SK-N-SH treated with all-trans-retinoic acid at 6 μM for 48 hours (cell line): Measurements from ENCODE around the gene CAV2.

ENCODE experiments used
- ATAC-seq: fragments of 200-7000 bp; cut with Tn5 transposase; 3 replicates; pipeline ENCODE4 v1.9.1; 2020; ENCODE audit warnings: mild to moderate bottlenecking, moderate library complexity
- ARNTL ChIP-seq: fragments of 450-650 bp; formaldehyde crosslinking; IDR thresholded peaks from 2 replicates; pipeline ENCODE4 v1.5.0; 2020; ENCODE audit warnings: low read depth, mild to moderate bottlenecking, moderate library complexity, borderline replicate concordance
- BACH2 ChIP-seq: fragments of 250-450 bp; sonication (Bioruptor Pico); IDR thresholded peaks from 2 replicates; pipeline ENCODE4 v1.9.0; 2021; ENCODE audit warnings: mild to moderate bottlenecking, borderline replicate concordance
- CSDC2 ChIP-seq: fragments of 250-450 bp; sonication (Bioruptor Pico); IDR thresholded peaks from 2 replicates; pipeline ENCODE4 v1.5.0; 2020; ENCODE audit warnings: mild to moderate bottlenecking, moderate library complexity
- ESRRG ChIP-seq: fragments of 250-450 bp; sonication (Bioruptor Pico); IDR thresholded peaks from 2 replicates; pipeline ENCODE4 v1.6.1; 2021; ENCODE audit warnings: mild to moderate bottlenecking
- GLIS3 ChIP-seq: fragments of 250-450 bp; sonication (Bioruptor Pico); IDR thresholded peaks from 2 replicates; pipeline ENCODE4 v1.5.0; 2020; ENCODE audit warnings: mild to moderate bottlenecking, moderate library complexity
- ISL1 ChIP-seq: fragments of 250-450 bp; sonication (Bioruptor Pico); IDR thresholded peaks from 2 replicates; pipeline ENCODE4 v2.1.2; 2022; ENCODE audit warnings: mild to moderate bottlenecking, moderate library complexity
- PPARA ChIP-seq: fragments of 250-450 bp; sonication (Bioruptor Pico); IDR thresholded peaks from 2 replicates; pipeline ENCODE4 v1.5.0; 2020; ENCODE audit warnings: mild to moderate bottlenecking, borderline replicate concordance
- RARB ChIP-seq: fragments of 250-450 bp; sonication (Bioruptor Pico); IDR thresholded peaks from 2 replicates; pipeline ENCODE4 v1.8.0; 2021; ENCODE audit warnings: mild to moderate bottlenecking, moderate library complexity
- TCF4 ChIP-seq: fragments of 250-450 bp; sonication (Bioruptor Pico); IDR thresholded peaks from 2 replicates; pipeline ENCODE4 v1.8.0; 2021; ENCODE audit warnings: mild to moderate bottlenecking, moderate library complexity, borderline replicate concordance
- TOX ChIP-seq: fragments of 250-450 bp; sonication (Bioruptor Pico); IDR thresholded peaks from 2 replicates; pipeline ENCODE4 v1.8.0; 2021; ENCODE audit warnings: mild to moderate bottlenecking, moderate library complexity, borderline replicate concordance
- ZC3H10 ChIP-seq: fragments of 250-450 bp; sonication (Bioruptor Pico); IDR thresholded peaks from 2 replicates; pipeline ENCODE4 v1.5.1; 2021; ENCODE audit warnings: mild to moderate bottlenecking, moderate library complexity
- ZFP30 ChIP-seq: fragments of 450-650 bp; formaldehyde crosslinking; IDR thresholded peaks from 2 replicates; pipeline ENCODE4 v1.5.0; 2022; ENCODE audit warnings: mild to moderate bottlenecking, moderate library complexity
- ZNF565 ChIP-seq: fragments of 450-650 bp; formaldehyde crosslinking; conservative IDR thresholded peaks from 2 replicates; pipeline ENCODE4 v1.5.0; 2020; ENCODE audit warnings: low read depth, mild to moderate bottlenecking, moderate library complexity
- ZNF70 ChIP-seq: fragments of 450-650 bp; formaldehyde crosslinking; IDR thresholded peaks from 2 replicates; pipeline ENCODE4 v1.5.0; 2020; ENCODE audit warnings: mild to moderate bottlenecking, moderate library complexity
- ZNF8 ChIP-seq: fragments of 450-650 bp; formaldehyde crosslinking; IDR thresholded peaks from 2 replicates; pipeline ENCODE4 v1.5.0; 2020; ENCODE audit warnings: mild to moderate bottlenecking, moderate library complexity
- TF ChIP-seq, protein P1 (sequence below): fragments of 250-450 bp; sonication (Bioruptor Pico); IDR thresholded peaks from 2 replicates; pipeline ENCODE4 v1.5.1; 2020; ENCODE audit warnings: low read depth, mild to moderate bottlenecking, moderate library complexity
- TF ChIP-seq, protein P2 (sequence below): fragments of 250-450 bp; sonication (Bioruptor Pico); IDR thresholded peaks from 2 replicates; pipeline ENCODE4 v1.8.0; 2020; ENCODE audit warnings: mild to moderate bottlenecking, moderate library complexity, borderline replicate concordance
- TF ChIP-seq, protein P3 (sequence below): fragments of 250-450 bp; sonication (Bioruptor Pico); IDR thresholded peaks from 2 replicates; pipeline ENCODE4 v1.8.0; 2021; ENCODE audit warnings: low read depth, mild to moderate bottlenecking, moderate library complexity, borderline replicate concordance
- TF ChIP-seq, protein P4 (sequence below): fragments of 250-450 bp; sonication (Bioruptor Pico); IDR thresholded peaks from 2 replicates; pipeline ENCODE4 v1.5.0; 2020; ENCODE audit warnings: mild to moderate bottlenecking, moderate library complexity

CAV2 gene

DNA sequence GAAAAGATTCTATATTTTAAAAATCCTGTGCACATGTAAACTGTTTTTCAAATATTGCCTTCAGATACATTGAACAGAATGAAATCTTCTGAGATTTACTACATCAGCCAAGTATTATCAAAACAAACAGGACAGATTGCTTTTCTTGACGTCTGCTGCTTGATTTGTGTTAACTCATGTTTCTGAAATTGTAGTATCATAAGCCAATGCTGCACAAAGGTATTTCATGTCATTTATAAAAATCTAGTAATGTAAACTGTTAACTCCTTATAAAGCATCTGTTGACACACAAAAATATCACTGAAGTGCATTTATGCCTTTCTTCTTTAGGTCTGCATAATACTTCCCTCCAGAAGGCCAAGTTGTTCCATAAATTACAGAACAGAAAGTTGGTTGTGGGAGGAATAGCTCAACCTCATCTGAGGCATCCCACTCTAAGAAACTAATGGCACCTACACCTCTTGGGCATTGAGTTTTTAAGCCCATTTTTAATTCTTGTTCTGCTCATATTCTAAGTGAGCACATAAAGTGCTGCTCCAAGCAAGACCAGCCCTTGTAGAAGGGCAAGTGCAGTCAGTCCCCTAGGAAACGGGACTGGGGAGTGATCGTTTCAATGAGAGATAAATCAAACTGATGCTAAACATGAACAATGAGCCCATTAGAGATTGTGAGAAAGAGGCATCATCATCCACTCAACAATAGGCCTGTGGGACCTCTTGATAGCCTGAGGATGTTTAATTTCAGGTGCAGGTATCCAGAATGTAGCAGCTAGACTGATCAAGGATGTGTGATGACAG lies 53.8 kb downstream of the CAV2 start (continued):
- TF ChIP-seq, protein P1, sequence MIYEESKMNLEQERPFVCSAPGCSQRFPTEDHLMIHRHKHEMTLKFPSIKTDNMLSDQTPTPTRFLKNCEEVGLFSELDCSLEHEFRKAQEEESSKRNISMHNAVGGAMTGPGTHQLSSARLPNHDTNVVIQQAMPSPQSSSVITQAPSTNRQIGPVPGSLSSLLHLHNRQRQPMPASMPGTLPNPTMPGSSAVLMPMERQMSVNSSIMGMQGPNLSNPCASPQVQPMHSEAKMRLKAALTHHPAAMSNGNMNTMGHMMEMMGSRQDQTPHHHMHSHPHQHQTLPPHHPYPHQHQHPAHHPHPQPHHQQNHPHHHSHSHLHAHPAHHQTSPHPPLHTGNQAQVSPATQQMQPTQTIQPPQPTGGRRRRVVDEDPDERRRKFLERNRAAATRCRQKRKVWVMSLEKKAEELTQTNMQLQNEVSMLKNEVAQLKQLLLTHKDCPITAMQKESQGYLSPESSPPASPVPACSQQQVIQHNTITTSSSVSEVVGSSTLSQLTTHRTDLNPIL, result no peak
- no peak for TF ChIP-seq ZC3H10 (CRISPR knock-in tag)
- no peak for TF ChIP-seq RARB (CRISPR knock-in tag)
- TF ChIP-seq, protein P2, sequence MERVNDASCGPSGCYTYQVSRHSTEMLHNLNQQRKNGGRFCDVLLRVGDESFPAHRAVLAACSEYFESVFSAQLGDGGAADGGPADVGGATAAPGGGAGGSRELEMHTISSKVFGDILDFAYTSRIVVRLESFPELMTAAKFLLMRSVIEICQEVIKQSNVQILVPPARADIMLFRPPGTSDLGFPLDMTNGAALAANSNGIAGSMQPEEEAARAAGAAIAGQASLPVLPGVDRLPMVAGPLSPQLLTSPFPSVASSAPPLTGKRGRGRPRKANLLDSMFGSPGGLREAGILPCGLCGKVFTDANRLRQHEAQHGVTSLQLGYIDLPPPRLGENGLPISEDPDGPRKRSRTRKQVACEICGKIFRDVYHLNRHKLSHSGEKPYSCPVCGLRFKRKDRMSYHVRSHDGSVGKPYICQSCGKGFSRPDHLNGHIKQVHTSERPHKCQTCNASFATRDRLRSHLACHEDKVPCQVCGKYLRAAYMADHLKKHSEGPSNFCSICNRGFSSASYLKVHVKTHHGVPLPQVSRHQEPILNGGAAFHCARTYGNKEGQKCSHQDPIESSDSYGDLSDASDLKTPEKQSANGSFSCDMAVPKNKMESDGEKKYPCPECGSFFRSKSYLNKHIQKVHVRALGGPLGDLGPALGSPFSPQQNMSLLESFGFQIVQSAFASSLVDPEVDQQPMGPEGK (CRISPR knock-in tag), result no peak
- no peak for TF ChIP-seq TCF4 (CRISPR knock-in tag)
- no peak for TF ChIP-seq BACH2
- no peak for TF ChIP-seq GLIS3 (CRISPR knock-in tag)
- no peak for TF ChIP-seq ISL1 (CRISPR knock-in tag)
- no peak for TF ChIP-seq ZNF70 (CRISPR knock-in tag)
- TF ChIP-seq, all 23 proteins: peak for 0

DNA sequence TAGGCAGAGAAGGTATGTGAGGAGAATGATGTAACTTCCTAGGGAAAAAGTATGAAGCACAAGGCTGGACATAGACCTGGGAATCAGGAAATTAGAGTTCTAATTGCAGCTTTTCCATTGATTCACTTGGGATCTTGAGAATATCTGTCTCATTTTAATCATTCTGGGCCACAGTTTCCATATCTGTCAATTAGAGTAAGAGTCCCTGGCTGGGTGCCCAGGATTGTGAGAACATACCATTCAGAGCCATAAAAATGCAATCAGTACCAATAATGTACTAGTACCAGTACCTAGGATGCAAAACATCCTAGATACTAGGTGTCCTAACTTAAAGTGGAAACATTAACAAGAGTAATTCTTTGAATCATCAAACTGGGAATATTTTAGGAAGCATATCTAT lies 54.9 kb downstream of the CAV2 start:
- peak; percentile 32 for ATAC-seq
- TF ChIP-seq ARNTL (CRISPR knock-in tag) (no peak), ISL1 (CRISPR knock-in tag) (no peak), ZFP30 (CRISPR knock-in tag) (no peak), PPARA (CRISPR knock-in tag) (no peak), CSDC2 (CRISPR knock-in tag) (no peak), ZNF70 (CRISPR knock-in tag) (no peak), TCF4 (CRISPR knock-in tag) (no peak), TOX (CRISPR knock-in tag) (no peak), ZNF565 (CRISPR knock-in tag) (no peak), ZC3H10 (CRISPR knock-in tag) (no peak), BACH2 (no peak), ZNF8 (CRISPR knock-in tag) (no peak), ESRRG (CRISPR knock-in tag) (no peak), GLIS3 (CRISPR knock-in tag) (no peak)
- TF ChIP-seq, protein P3, sequence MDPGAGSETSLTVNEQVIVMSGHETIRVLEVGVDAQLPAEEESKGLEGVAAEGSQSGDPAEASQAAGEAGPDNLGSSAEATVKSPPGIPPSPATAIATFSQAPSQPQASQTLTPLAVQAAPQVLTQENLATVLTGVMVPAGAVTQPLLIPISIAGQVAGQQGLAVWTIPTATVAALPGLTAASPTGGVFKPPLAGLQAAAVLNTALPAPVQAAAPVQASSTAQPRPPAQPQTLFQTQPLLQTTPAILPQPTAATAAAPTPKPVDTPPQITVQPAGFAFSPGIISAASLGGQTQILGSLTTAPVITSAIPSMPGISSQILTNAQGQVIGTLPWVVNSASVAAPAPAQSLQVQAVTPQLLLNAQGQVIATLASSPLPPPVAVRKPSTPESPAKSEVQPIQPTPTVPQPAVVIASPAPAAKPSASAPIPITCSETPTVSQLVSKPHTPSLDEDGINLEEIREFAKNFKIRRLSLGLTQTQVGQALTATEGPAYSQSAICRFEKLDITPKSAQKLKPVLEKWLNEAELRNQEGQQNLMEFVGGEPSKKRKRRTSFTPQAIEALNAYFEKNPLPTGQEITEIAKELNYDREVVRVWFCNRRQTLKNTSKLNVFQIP, result no peak
- TF ChIP-seq, protein P4, sequence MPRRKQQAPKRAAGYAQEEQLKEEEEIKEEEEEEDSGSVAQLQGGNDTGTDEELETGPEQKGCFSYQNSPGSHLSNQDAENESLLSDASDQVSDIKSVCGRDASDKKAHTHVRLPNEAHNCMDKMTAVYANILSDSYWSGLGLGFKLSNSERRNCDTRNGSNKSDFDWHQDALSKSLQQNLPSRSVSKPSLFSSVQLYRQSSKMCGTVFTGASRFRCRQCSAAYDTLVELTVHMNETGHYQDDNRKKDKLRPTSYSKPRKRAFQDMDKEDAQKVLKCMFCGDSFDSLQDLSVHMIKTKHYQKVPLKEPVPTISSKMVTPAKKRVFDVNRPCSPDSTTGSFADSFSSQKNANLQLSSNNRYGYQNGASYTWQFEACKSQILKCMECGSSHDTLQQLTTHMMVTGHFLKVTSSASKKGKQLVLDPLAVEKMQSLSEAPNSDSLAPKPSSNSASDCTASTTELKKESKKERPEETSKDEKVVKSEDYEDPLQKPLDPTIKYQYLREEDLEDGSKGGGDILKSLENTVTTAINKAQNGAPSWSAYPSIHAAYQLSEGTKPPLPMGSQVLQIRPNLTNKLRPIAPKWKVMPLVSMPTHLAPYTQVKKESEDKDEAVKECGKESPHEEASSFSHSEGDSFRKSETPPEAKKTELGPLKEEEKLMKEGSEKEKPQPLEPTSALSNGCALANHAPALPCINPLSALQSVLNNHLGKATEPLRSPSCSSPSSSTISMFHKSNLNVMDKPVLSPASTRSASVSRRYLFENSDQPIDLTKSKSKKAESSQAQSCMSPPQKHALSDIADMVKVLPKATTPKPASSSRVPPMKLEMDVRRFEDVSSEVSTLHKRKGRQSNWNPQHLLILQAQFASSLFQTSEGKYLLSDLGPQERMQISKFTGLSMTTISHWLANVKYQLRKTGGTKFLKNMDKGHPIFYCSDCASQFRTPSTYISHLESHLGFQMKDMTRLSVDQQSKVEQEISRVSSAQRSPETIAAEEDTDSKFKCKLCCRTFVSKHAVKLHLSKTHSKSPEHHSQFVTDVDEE (CRISPR knock-in tag), result no peak
- TF ChIP-seq, protein P1, result no peak

DNA sequence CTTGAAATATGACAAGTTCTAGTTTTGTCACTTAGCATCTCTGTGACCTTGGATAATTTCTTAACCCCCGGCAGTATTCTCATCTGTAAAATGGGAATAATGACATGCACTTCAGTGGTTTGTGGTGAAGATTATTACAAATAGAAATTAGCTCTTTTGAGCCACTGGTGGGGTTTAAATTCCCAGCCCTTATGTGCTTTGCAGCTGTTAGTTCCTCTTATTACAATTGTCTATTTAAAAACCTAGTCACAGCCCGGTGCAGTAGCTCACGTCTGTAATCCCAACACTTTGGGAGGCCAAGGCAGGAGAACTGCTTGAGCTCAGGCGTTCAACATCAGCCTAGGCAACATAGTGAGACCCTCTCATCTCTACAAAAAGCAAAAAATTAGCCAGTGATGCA lies 55.4 kb downstream of the CAV2 start:
- ATAC-seq, result no peak
- TF ChIP-seq RARB (CRISPR knock-in tag), result no peak
- no peak for TF ChIP-seq ZNF565 (CRISPR knock-in tag)
- TF ChIP-seq, protein P2 (CRISPR knock-in tag), result no peak
